Tibial nerve (tissue), 4 donors: ENCODE measurements around the gene GTF3C4. TPM values are rescaled to one million over a fixed set of nuclear protein-coding genes. Genes with fewer than 3 reads are reported as not detected.

Experiments
- DNase-seq, 2 donors: peaks; one replicate each; pipeline ENCODE4 v3.0.0-alpha.2; 2019; ENCODE audit warnings: low spot score in 2 of 2
- H3K27ac ChIP-seq, 4 donors: fragments of 200-600 bp; sonication (generic) in 3 of 4; one replicate each; pipeline ENCODE4 v1.5.1; 2017 to 2019; ENCODE audit warnings: mild to moderate bottlenecking in 1 of 4
- H3K27me3 ChIP-seq, 2 donors: fragments of 200-600 bp; sonication (generic) in 1 of 2; one replicate each; pipeline versions ENCODE4 v1.5.1 to v1.6.0; 2017 to 2019
- H3K36me3 ChIP-seq, 3 donors: fragments of 200-600 bp; sonication (generic); one replicate each; pipeline ENCODE4 v1.5.1; 2018 to 2019
- H3K4me1 ChIP-seq, 4 donors: fragments of 200-600 bp; sonication (generic) in 3 of 4; one replicate each; pipeline ENCODE4 v1.5.1; 2017 to 2019
- H3K4me3 ChIP-seq, 4 donors: fragments of 200-600 bp; sonication (generic) in 3 of 4; one replicate each; pipeline ENCODE4 v1.5.1; 2017 to 2019; ENCODE audit warnings: mild to moderate bottlenecking in 1 of 4, moderate library complexity in 1 of 4
- H3K9me3 ChIP-seq, 4 donors: fragments of 200-600 bp; sonication (generic) in 3 of 4; one replicate each; pipeline ENCODE4 v1.5.1; 2017 to 2019
- CTCF ChIP-seq, 5 experiments: fragments of 200-600 bp in 3 of 5; fragments of 450-650 bp in 2 of 5; sonication (generic) in 3 of 5; IDR thresholded peaks; one replicate each; pipeline ENCODE4 v1.5.1; 2016 to 2019; ENCODE audit warnings: antibody characterized with exemption in 5 of 5, mild to moderate bottlenecking in 3 of 5, moderate library complexity in 2 of 5
- EP300 ChIP-seq, 2 donors: sonication (generic); formaldehyde crosslinking; IDR thresholded peaks; one replicate each; pipeline ENCODE4 v1.6.1; 2017; ENCODE audit warnings: antibody characterized with exemption in 2 of 2, mild to moderate bottlenecking in 1 of 2
- POLR2A ChIP-seq, 2 donors: fragments of 450-650 bp; IDR thresholded peaks; one replicate each; pipeline ENCODE4 v1.6.1; 2017; ENCODE audit warnings: antibody characterized with exemption in 2 of 2, mild to moderate bottlenecking in 2 of 2, moderate library complexity in 2 of 2
- WGBS, 2 donors: methylation state at CpG; one replicate each; pipeline ENCODE4 v1.1.5; 2018; 5-methylcytosine and 5-hydroxymethylcytosine counted together
- total RNA-seq, 4 donors: library from RNA; depleted of rRNA; stranded (reverse); fragments of >200 nt; gene quantifications; one replicate each; pipeline ENCODE4 v1.1.0, GENCODE V29; 2016

GTF3C4 gene
- total RNA-seq, 4 donors from 2014 or later = 10.5 to 17.4 (median 16.2) TPM

GRCh38 chr9:132639322-132639721 lies 30.9 kb upstream of the GTF3C4 start:
- WGBS, 2 donors = 81 to 83% methylated on average over 5 of the region's 5 CpGs
- no peak overlapping the region for H3K4me3 ChIP-seq
- H3K4me1 ChIP-seq = no peaks in the 10 kb centered on the region
- no peak for DNase-seq
- H3K27ac ChIP-seq = no peak overlapping the region
- H3K27me3 ChIP-seq = no peaks in the 10 kb centered on the region
- TF ChIP-seq CTCF (IDR thresholded peaks at IDR 0.05) = no peak
- no peak for TF ChIP-seq EP300 (IDR thresholded peaks at IDR 0.05)
- no peak for TF ChIP-seq POLR2A (IDR thresholded peaks at IDR 0.05)
- H3K36me3 ChIP-seq = peaks cover 0 to 93% (median 0%) of the 10 kb centered on the region in 3 donors
- no peaks in the 10 kb centered on the region for H3K9me3 ChIP-seq

- no peak for DNase-seq
- no peak overlapping the region for H3K4me3 ChIP-seq
- TF ChIP-seq EP300 (IDR thresholded peaks at IDR 0.05) (no peak), POLR2A (IDR thresholded peaks at IDR 0.05) (no peak), CTCF (IDR thresholded peaks at IDR 0.05) (no peak)
- peaks cover 0 to 100% (median 0%) of the 10 kb centered on the region in 3 donors for H3K36me3 ChIP-seq
- no peaks in the 10 kb centered on the region for H3K27me3 ChIP-seq
- H3K4me1 ChIP-seq = no peaks in the 10 kb centered on the region
- H3K9me3 ChIP-seq = no peaks in the 10 kb centered on the region
- no peak overlapping the region for H3K27ac ChIP-seq
- 53 to 73% methylated on average over 4 of the region's 4 CpGs for WGBS, 2 donors
Measured at GRCh38 chr9:132641216-132641615, 29.0 kb upstream of the GTF3C4 start.

- Histone ChIP-seq H3K27me3 (no peaks in the 10 kb centered on the region), H3K4me3 (no peak overlapping the region), H3K9me3 (no peaks in the 10 kb centered on the region), H3K4me1 (no peaks in the 10 kb centered on the region), H3K27ac (no peak overlapping the region), H3K36me3 (peaks cover 0 to 99% (median 6%) of the 10 kb centered on the region in 3 donors)
- no peak for TF ChIP-seq EP300 (IDR thresholded peaks at IDR 0.05)
- no peak for TF ChIP-seq CTCF (IDR thresholded peaks at IDR 0.05)
- TF ChIP-seq POLR2A (IDR thresholded peaks at IDR 0.05) = no peak
- no peak for DNase-seq
- WGBS, 2 donors = 79 to 90% methylated on average over 3 of the region's 3 CpGs
Measured at GRCh38 chr9:132644251-132644650, 26.0 kb upstream of the GTF3C4 start.

GRCh38 chr9:132645306-132645705 lies 25.0 kb upstream of the GTF3C4 start:
- TF ChIP-seq CTCF (IDR thresholded peaks at IDR 0.05) (no peak), POLR2A (IDR thresholded peaks at IDR 0.05) (no peak), EP300 (IDR thresholded peaks at IDR 0.05) (no peak)
- Histone ChIP-seq H3K27me3 (no peaks in the 10 kb centered on the region), H3K36me3 (peaks cover 0 to 99% (median 6%) of the 10 kb centered on the region in 3 donors), H3K4me1 (no peaks in the 10 kb centered on the region), H3K27ac (no peak overlapping the region), H3K9me3 (no peaks in the 10 kb centered on the region), H3K4me3 (no peak overlapping the region)
- WGBS, 2 donors = 95 to 98% methylated on average over 8 of the region's 8 CpGs
- no peak for DNase-seq

- Histone ChIP-seq H3K4me3 (no peak overlapping the region), H3K27ac (no peak overlapping the region), H3K9me3 (no peaks in the 10 kb centered on the region), H3K36me3 (peaks cover 0 to 99% (median 6%) of the 10 kb centered on the region in 3 donors), H3K4me1 (no peaks in the 10 kb centered on the region), H3K27me3 (no peaks in the 10 kb centered on the region)
- 95 to 97% methylated on average over 15 of the region's 15 CpGs for WGBS, 2 donors
- TF ChIP-seq POLR2A (IDR thresholded peaks at IDR 0.05) = no peak
- no peak for TF ChIP-seq EP300 (IDR thresholded peaks at IDR 0.05)
- TF ChIP-seq CTCF (IDR thresholded peaks at IDR 0.05) = no peak
- no peak for DNase-seq
Measured at GRCh38 chr9:132645711-132646110, 24.6 kb upstream of the GTF3C4 start.
